ENCODE measurements around the gene ISM1.

Gene ISM1

DNA sequence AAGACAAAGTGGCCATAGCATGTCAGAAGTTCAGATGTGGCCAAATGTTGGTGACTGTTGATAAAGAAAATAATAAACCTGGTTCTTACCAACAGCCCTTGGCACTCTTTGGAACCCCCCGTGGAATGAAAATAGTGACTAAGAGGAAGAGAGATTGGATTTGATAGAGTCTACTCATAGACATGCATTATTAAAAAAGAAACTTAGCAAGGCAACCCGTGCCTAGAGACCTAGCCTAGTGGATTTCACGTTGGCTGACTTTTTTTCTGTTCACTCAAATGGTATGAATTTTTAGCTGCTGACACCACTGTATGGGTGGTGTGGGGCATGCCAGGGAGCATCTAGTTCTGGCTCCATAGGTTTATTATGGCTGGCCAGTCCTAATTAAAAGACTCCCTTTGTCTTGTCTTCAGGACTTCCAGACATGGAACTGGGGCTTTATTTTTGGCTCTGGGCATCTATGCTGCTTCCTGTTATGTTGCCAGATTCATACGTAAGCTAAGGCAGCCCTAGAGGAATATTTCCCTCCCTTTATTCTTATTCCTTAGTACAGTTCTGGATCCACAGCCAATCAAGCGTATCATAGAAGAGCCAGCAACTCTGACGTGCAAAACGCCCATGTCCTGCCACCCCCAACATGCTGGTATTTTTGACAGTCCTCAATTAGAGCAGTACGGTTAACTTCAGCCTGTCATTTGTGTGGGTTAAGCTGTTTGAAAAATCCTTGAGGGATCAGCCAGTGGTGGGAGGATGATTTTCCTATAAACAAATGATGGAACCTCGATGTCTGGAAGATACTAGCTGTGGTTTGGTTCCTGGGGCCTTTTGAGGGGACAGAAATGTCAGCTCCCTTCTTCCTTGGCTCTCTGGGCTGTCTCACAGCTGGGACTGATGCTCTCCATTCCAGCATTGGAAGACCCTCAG, 127.5 kb downstream of the ISM1 start:
- DNase-seq (ENCODE audit: low spot score), result no peak

GRCh38 chr20:13349235-13349604, 128.1 kb downstream of the ISM1 start:
- no peak for DNase-seq (ENCODE audit: low spot score)
